SU-DHL-6 (cell line): ENCODE data around the gene C1QA.

Experiments used
- H2AFZ ChIP-seq: fragments of 200-600 bp; sonication (generic); 2 replicates; pipeline ENCODE4 v1.6.1; 2014; ENCODE audit warnings: low read depth, mild to moderate bottlenecking, moderate library complexity, mixed read lengths, antibody characterized with exemption, low read length; ENCODE audit not compliant: severe bottlenecking
- H3F3A ChIP-seq: fragments of 200-600 bp; shearing (Covaris generic); 2 replicates; pipeline ENCODE4 v1.6.0; 2016; ENCODE audit warnings: antibody characterized with exemption, mild to moderate bottlenecking; ENCODE audit not compliant: insufficient read depth
- H3K27ac ChIP-seq: fragments of 200-600 bp; sonication (generic); 2 replicates; pipeline ENCODE4 v1.5.1; 2016; ENCODE audit warnings: low read depth, mild to moderate bottlenecking, low read length, moderate library complexity, mixed read lengths
- H3K27me3 ChIP-seq: fragments of 200-600 bp; sonication (generic), shearing (Covaris generic); 2 replicates; pipeline ENCODE4 v1.6.0; 2014; ENCODE audit warnings: mild to moderate bottlenecking, low read length
- H3K36me3 ChIP-seq: fragments of 200-600 bp; sonication (generic); 2 replicates; pipeline ENCODE4 v1.6.1; 2014; ENCODE audit warnings: mild to moderate bottlenecking, low read length, mixed read lengths
- H3K4me2 ChIP-seq: fragments of 300-600, 200-600 bp; shearing (Covaris generic), sonication (generic); 2 replicates; pipeline ENCODE4 v1.6.0; 2014; ENCODE audit warnings: low read length, low read depth, mild to moderate bottlenecking; ENCODE audit not compliant: poor library complexity, severe bottlenecking
- H3K4me3 ChIP-seq: fragments of 200-600 bp; sonication (generic); 2 replicates; pipeline ENCODE4 v1.5.1; 2014; ENCODE audit warnings: antibody characterized with exemption, low read length, mild to moderate bottlenecking, mixed read lengths; ENCODE audit not compliant: insufficient read depth, poor library complexity, severe bottlenecking
- H3K79me2 ChIP-seq: fragments of 200-600 bp; sonication (generic); 2 replicates; pipeline ENCODE4 v1.6.1; 2014; ENCODE audit warnings: mild to moderate bottlenecking, low read length, moderate library complexity; ENCODE audit not compliant: insufficient read depth
- H3K9ac ChIP-seq: fragments of 200-600 bp; sonication (generic); 2 replicates; pipeline ENCODE4 v1.7.0; 2014; ENCODE audit warnings: mild to moderate bottlenecking, low read length
- H3K9me2 ChIP-seq: fragments of 200-600 bp; sonication (generic); replicated peaks from 2 replicates; pipeline ENCODE4 v1.6.1; 2014; ENCODE audit warnings: low read length; ENCODE audit not compliant: insufficient read depth
- H3K9me3 ChIP-seq: fragments of 200-600 bp; sonication (generic); 2 replicates; pipeline ENCODE4 v1.6.1; 2014; ENCODE audit warnings: low read length, mixed read lengths; ENCODE audit not compliant: insufficient read depth
- H4K20me1 ChIP-seq: fragments of 200-600 bp; sonication (generic); 2 replicates; pipeline ENCODE4 v1.6.1; 2014; ENCODE audit warnings: low read depth, mild to moderate bottlenecking, antibody characterized with exemption, low read length, moderate library complexity, mixed read lengths
- EZH2phosphoT487 ChIP-seq: fragments of 200-600 bp; sonication (generic), shearing (Covaris generic); conservative IDR thresholded peaks from 2 replicates; pipeline ENCODE4 v1.6.1; 2018; ENCODE audit warnings: mild to moderate bottlenecking, antibody characterized with exemption, low read length, moderate library complexity, mixed read lengths
- TF ChIP-seq, protein P1 (sequence below): fragments of 200-600 bp; sonication (generic); IDR thresholded peaks from one replicate; pipeline ENCODE4 v1.5.1; 2017; ENCODE audit warnings: antibody characterized with exemption, mild to moderate bottlenecking, low read length, moderate library complexity; ENCODE audit not compliant: insufficient read depth, poor library complexity, severe bottlenecking

C1QA gene

GRCh38 chr1:22628698-22629444 lies 7.6 kb upstream of the C1QA start:
- Histone ChIP-seq H3K27ac (no peak overlapping the region), H3K9me3 (no peaks in the 10 kb centered on the region), H3K79me2 (no peaks in the 10 kb centered on the region), H3K27me3 (no peaks in the 10 kb centered on the region), H3K36me3 (no peaks in the 10 kb centered on the region), H3K9ac (no peak overlapping the region), H3K4me3 (no peak overlapping the region), H4K20me1 (no peaks in the 10 kb centered on the region), H3K9me2 (no peaks in the 10 kb centered on the region), H3F3A (no peaks in the 10 kb centered on the region), H3K4me2 (no peak overlapping the region), H2AFZ (no peak overlapping the region)
- TF ChIP-seq, protein P1, sequence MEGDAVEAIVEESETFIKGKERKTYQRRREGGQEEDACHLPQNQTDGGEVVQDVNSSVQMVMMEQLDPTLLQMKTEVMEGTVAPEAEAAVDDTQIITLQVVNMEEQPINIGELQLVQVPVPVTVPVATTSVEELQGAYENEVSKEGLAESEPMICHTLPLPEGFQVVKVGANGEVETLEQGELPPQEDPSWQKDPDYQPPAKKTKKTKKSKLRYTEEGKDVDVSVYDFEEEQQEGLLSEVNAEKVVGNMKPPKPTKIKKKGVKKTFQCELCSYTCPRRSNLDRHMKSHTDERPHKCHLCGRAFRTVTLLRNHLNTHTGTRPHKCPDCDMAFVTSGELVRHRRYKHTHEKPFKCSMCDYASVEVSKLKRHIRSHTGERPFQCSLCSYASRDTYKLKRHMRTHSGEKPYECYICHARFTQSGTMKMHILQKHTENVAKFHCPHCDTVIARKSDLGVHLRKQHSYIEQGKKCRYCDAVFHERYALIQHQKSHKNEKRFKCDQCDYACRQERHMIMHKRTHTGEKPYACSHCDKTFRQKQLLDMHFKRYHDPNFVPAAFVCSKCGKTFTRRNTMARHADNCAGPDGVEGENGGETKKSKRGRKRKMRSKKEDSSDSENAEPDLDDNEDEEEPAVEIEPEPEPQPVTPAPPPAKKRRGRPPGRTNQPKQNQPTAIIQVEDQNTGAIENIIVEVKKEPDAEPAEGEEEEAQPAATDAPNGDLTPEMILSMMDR = no peak

- Histone ChIP-seq H3K36me3 (no peaks in the 10 kb centered on the region), H3K27me3 (no peaks in the 10 kb centered on the region), H3K4me2 (no peak overlapping the region), H2AFZ (no peak overlapping the region), H3K79me2 (no peaks in the 10 kb centered on the region), H3K9me3 (no peaks in the 10 kb centered on the region), H3K4me3 (no peak overlapping the region), H3K9ac (no peak overlapping the region), H3F3A (no peaks in the 10 kb centered on the region), H3K9me2 (no peaks in the 10 kb centered on the region), H4K20me1 (no peaks in the 10 kb centered on the region), H3K27ac (no peak overlapping the region)
- TF ChIP-seq, protein P1 = no peak
- TF ChIP-seq EZH2phosphoT487 = no peak
Measured at GRCh38 chr1:22629886-22630285, 6.5 kb upstream of the C1QA start.

- H4K20me1 ChIP-seq = no peaks in the 10 kb centered on the region
- no peaks in the 10 kb centered on the region for H3K36me3 ChIP-seq
- no peak overlapping the region for H3K4me2 ChIP-seq
- H3K79me2 ChIP-seq = no peaks in the 10 kb centered on the region
- no peaks in the 10 kb centered on the region for H3K27me3 ChIP-seq
- TF ChIP-seq, protein P1 = no peak
- TF ChIP-seq EZH2phosphoT487 = no peak
- H2AFZ ChIP-seq = no peak overlapping the region
- H3K27ac ChIP-seq = no peak overlapping the region
- no peak overlapping the region for H3K4me3 ChIP-seq
- H3F3A ChIP-seq = no peaks in the 10 kb centered on the region
- H3K9ac ChIP-seq = no peak overlapping the region
- no peaks in the 10 kb centered on the region for H3K9me3 ChIP-seq
- H3K9me2 ChIP-seq = no peaks in the 10 kb centered on the region
Measured at GRCh38 chr1:22633697-22634463, 2.5 kb upstream of the C1QA start.
